ENCODE results near the gene CXCR5. TPM values are rescaled to one million over a fixed set of nuclear protein-coding genes. Genes with fewer than 3 reads are reported as not detected.

The CXCR5 gene
- total and polyA plus RNA-seq, 10 of the 15 experiments (the other 5 are each of a cell fraction or from before 2014, with no cell fraction given): 0.03 to 0.63 (median 0.25) TPM

- TF ChIP-seq SKIL (IDR thresholded peaks at IDR 0.05; ENCODE audit: low read depth, poor library complexity, severe bottlenecking): no peak
- no peak for TF ChIP-seq SREBF1 (IDR thresholded peaks at IDR 0.05; ENCODE audit: low read length)
- TF ChIP-seq RCOR1 (conservative IDR thresholded peaks at IDR 0.05; ENCODE audit: low read depth, low read length): no peak
- TF ChIP-seq CHD4 (IDR thresholded peaks at IDR 0.05): no peak
- peak in 1 of 2 experiments; percentile 51; a peak in 1 of 3 replicates for TF ChIP-seq EGR1 (IDR thresholded peaks at IDR 0.05; ENCODE audit: borderline replicate concordance in 1 of 2, low read depth in 2 of 2, low read length in 2 of 2)
- peak; percentile 23; the same call in 1 of the 2 replicates for TF ChIP-seq BCL11A (IDR thresholded peaks at IDR 0.05; ENCODE audit: low read depth, low read length)
- no peak for TF ChIP-seq POLR2AphosphoS5 (IDR thresholded peaks at IDR 0.05; ENCODE audit: low read length)
- no peak for TF ChIP-seq ETV6 (conservative IDR thresholded peaks at IDR 0.05 in 1 of 2, IDR thresholded peaks at IDR 0.05 in 1 of 2; ENCODE audit: borderline replicate concordance in 1 of 2, low read depth in 1 of 2)
- no peak for TF ChIP-seq ASH2L (IDR thresholded peaks at IDR 0.05; ENCODE audit: borderline replicate concordance, low read depth)
- no peak for TF ChIP-seq ATF2 (IDR thresholded peaks at IDR 0.05; ENCODE audit: low read length)
- TF ChIP-seq E2F4 (IDR thresholded peaks at IDR 0.05; ENCODE audit: low read depth, low read length): no peak
- TF ChIP-seq YBX1 (IDR thresholded peaks at IDR 0.05): no peak
- TF ChIP-seq HDAC6 (IDR thresholded peaks at IDR 0.05; ENCODE audit: unreplicated experiment): no peak
- TF ChIP-seq ZBTB4 (CRISPR knock-in tag; IDR thresholded peaks at IDR 0.05): no peak
- no peak for TF ChIP-seq SMARCA5 (IDR thresholded peaks at IDR 0.05)
- TF ChIP-seq NKRF (conservative IDR thresholded peaks at IDR 0.05): no peak
- TF ChIP-seq USF1 (IDR thresholded peaks at IDR 0.05; ENCODE audit: borderline replicate concordance, extremely low read length, insufficient read depth, low read depth, low read length): peak; percentile 23
Observed at GRCh38 chr11:118895093-118896039, 11.7 kb downstream of the CXCR5 start (continued).
